ENCODE results near the gene ENTREP3.

Gene ENTREP3

DNA sequence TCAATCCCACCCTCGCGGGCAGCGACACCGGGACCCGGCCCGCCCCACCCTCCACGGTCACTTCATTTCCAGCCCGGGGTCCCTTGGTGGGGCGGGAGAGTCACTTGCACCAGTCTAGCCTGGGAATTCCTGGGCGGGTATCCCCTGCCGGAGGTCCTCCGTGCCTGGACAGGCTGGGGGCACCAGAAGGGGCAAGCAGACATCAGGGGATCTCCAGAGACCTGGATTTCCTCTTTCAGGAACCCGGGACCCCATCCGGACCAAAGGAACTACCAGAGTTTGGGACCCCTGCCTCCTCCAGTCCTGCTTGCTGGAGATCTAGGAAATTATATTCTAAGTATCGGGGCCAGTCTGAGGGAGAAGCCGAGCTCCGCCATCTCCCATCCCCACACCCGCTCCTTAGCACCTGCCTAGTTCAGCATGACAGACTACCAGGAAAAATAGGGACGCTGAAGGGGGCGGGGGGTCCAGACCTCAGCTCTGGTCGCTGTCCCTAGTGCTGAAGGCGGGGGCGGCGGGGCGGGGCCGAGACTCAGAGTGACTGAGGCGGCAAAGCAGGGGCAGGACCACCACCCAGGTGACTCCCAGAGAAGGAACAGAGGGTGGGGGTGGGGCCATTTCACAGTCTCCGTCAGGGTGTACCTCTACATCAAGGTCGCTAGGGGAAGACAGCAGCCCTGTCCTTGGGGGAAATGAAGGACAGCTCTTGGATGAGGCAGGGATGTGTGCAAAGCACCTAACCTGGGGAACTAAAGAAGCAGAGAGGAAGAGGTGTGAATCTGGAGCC lies 22.8 kb upstream of the ENTREP3 start:
- DNase-seq, result peak; percentile 13

DNA sequence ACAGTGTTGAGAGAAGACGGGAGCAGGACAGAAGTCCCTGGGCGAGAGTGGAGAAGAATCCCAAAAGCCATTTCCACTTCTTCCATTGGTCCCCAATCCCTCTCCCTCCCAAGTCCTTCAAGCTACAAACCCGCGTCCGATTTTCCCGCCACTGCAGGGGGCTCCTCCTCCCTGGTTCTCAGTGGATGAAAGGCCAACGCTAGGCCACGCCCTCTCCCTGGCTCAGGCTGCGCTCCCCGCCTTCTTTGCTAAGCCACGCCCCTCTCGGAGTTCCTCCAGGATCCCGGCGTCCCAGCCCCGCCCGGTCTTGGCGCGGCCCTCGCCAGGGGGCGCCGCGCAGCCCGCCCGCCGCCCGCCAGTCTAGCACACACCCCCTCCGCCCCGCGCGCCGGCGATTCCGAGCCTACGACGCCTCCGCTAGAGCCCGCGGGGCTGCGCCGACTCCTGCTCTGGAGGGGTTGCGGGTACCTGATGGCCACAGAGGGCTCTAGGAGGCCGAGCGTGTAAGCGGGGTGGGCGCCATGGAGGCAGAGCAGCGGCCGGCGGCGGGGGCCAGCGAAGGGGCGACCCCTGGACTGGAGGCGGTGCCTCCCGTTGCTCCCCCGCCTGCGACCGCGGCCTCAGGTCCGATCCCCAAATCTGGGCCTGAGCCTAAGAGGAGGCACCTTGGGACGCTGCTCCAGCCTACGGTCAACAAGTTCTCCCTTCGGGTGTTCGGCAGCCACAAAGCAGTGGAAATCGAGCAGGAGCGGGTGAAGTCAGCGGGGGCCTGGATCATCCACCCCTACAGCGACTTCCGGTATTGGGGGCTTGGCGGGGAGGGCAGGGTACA lies 22.0 kb upstream of the ENTREP3 start, which contains the start of gene HCN3:
TSS of gene HCN3 (plus strand) at position 394 of the 832 bp plus-strand sequence. CDS start at position 522, 128 bp downstream.
- peak; percentile 97 for DNase-seq

DNA sequence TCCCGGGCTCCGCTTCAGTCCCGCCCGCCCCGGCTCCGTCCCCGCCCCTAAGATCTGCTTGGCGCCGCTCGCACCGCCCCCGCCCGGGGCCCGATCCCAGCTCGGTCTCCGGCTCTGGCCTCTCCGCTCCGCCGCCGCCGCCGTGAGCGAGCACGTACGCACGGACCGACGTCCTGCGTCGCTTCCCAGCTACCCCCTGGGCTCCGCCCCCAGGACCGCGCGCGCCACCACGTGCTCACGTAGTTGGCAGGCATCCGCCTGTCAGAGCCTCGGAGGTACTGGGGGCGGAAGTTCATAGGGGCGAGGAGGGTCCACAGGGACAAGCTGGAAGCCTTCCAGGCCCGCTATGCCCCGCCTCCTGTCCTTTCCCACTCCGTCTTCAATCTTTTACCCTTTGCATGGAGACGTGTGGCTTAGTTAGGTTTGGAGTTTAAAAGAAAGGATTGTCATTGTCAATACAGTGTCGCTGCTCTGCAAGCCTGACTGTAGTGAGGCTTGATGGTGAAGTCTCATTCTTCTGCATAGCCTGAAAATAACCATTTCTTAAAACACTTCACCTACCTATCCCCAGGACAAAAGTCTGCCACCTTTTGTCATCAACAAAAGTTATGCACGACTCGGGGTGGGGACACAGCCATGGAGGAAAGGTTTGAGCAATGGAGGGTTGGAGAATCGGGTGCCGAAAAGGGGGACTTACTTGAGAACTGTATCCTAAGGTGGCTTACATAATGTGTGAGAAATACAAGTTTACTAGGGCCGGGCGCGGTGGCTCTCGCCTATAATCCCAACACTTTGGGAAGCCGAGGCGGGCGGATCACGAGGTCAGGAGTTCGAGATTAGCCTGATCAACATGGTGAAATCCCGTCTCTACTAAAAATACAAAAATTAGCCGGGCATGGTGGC lies 18.3 kb upstream of the ENTREP3 start, which contains the start of gene CLK2:
TSS of gene CLK2 (minus strand) at position 162 of the 903 bp plus-strand sequence. CDS start 2,527 bp downstream, outside the sequence.
- DNase-seq, result peak; percentile 97

DNA sequence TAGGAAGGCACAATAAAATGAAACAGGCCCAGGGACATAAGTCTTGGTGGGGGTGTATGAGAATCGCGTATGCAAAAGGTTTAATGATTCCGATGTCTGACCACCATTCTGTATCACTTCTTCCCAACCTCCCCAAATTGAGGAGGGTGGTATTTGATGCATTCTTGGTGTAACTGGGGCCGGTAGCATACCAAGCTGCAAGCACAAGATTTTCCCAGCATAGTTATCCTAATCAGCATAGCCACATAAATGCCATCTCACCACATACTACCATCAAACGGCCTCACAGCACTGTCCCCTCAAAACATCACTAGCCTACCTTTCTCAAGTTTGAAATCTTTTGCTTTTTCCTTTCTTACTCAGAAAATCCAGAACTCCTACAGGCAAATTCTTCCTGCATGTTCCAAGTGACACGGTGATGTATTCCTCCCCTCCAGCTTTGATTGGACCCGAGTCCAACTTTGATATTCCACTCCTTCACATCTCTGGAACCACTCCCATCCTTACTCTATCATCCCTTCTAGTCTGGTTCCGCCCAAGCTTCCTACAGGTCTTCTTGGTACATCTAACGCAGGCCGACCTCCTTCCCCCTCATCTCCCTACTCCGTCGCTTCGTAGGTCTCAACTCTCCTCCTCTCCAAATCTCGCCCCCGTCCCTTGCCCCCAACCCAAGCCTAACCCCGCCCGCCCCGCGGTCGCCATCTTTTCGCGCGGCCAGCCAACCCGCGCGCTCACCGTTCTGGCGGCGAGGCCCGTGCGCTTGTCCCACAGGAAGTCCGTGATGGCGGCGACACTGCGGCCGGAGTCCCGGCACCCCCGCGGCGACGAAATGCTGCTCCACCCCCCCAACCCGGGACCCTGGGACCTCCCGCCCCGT lies 17.4 kb upstream of the ENTREP3 start:
- DNase-seq, result no peak

DNA sequence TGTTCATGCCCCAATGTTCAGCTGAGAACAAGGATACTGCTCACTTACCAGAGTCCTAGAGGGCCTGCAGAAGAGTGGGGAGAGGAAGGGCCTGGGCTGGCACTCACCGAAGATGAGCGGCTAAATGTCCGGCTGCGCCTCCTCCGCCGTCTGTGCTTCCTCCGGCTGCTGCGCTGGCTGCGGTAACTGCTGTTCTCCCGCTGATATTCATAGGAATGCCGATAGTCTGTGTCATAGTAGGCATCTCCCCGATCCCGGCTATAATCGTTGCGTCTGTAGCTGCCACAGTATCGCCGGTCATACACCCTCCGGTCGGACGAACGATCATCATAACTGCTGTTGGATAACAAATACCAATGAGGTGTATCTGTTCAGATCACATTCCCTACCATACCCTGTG lies 14.1 kb upstream of the ENTREP3 start:
- DNase-seq, result no peak

DNA sequence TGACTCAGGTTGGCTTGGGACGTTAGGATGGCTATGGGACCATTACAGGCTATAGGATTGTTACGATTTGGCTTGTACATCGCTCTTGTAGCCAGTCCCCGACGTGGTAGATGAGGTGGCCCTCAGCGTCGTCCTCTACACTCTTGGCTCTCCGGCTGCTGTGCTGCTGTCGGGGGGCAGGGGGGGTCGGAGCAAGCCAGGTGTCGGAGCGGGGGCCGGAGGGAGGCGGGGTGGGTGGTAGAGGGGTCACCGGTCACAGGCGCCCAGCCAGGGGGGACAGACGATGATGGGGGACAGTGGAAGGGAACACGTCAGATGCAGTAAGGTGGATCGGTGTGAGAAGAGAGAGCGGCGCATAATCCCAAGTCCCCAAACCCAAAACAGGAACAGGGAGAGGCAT lies 13.3 kb upstream of the ENTREP3 start:
- DNase-seq, result no peak

DNA sequence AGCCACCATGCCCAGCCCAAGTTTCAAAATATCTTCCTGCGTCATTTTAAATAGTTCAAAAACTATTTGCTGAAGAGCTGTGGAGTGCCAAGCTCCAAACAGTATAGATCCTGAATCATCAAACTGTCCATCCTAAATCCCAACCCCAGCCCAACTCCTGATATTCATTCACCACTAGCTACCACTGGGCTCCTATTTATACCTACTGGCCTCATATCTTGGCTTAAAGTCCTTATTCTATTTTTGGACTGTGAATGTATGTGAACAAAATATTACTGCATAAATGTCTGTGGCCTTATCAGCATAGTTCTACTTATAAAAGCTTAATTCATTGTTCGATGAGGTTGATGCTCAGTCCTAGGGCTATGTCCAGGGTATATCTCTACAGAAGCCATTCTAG lies 12.1 kb upstream of the ENTREP3 start:
- DNase-seq, result no peak

DNA sequence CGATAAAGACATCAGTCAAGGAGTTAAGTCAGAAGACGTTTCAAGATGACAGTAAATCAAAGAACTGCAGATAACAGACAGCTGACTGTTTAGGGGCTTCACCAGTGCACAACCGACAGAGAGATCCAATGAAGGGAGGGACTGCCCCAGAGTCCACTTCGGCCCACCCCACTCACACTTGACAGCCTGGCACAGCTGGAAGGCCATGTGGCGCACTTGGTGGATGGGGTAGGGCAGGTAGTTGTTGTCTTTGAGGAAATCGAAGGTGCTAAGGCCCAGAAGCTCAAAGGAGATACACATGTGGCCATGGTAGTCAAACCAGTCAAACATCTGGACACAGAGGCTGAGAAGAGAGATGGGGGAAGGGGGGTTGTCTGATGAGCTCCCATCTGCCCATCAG lies 11.3 kb upstream of the ENTREP3 start:
- no peak for DNase-seq

DNA sequence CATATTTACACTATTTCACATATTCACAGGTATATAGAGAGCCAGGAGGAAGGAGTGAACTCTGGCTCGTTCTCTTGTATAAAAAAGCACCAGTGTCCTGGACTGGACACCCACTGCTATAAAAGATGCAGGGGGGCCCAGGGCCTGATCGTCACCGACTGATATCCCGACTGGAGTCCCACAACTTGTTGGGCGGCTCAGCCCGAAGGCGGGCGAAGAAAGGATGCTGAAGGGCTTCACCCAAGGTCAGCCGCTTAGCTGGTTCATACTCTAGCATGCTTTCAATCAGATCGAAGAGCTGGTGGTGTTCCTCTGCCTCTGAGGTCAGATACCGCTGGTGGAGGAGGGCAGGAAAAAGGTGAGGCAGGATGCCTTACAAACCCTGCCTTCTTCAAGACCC lies 7.8 kb upstream of the ENTREP3 start:
- no peak for DNase-seq

DNA sequence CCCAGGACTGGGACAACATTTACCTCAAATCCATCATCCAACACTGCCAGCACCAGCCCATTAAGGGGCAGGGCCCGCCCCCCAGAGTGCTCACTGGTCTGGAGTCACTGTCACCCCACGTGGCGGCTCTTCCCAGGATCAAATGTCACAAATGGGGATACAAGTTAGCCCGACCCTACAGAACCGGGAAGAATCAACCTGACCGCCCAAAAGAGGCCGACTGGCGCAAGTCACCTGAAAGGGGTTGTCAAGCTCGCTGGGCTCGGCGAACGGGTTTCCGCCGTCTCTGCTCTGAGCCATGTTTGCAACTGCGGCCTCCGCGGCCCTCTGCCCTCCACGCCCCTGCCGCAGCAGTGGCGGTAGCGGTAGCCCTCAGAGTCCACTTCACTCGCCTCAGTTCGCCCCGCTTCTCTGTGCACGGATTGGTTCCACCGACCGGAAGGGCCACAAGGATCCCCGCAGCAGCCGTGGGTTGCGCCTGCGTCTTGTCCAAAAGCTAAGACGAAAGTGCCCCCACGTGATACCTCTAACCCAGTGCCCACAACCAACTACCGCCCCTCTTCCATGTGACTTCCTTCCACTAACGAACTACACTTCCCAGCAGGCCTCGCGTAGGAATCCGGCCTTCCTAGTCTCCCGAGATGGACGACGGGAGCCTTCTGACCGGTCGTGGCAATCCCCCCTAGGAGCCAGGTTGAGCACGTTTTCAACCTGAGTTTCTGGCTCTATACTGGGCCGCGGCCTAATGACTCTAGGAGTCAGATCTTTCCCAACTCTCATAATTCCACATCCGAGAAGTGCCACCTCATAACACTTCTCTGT lies 6.8 kb upstream of the ENTREP3 start, which contains the start of gene SCAMP3:
TSS of gene SCAMP3 (minus strand) at position 509 of the 822 bp plus-strand sequence. CDS start at position 300, 209 bp downstream.
- DNase-seq, result peak; percentile 99

DNA sequence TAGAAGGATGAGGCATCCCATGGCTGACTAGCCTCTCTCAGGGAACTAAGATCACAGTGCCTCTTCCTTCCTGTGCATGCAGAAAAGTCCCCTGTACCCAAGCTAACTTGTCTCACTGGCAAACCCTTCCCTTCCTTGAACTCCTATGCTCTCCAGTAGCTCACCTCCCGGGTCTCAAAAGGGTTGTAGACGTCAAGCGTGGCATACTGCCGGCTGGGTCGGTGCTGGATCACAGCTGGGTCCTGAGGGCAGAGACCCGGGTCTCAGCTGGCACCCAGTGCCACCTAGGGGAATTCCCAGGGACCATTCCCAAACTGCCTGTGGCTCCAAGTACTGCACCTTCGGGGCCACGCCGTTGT lies 6.2 kb upstream of the ENTREP3 start:
- peak; percentile 24 for DNase-seq

DNA sequence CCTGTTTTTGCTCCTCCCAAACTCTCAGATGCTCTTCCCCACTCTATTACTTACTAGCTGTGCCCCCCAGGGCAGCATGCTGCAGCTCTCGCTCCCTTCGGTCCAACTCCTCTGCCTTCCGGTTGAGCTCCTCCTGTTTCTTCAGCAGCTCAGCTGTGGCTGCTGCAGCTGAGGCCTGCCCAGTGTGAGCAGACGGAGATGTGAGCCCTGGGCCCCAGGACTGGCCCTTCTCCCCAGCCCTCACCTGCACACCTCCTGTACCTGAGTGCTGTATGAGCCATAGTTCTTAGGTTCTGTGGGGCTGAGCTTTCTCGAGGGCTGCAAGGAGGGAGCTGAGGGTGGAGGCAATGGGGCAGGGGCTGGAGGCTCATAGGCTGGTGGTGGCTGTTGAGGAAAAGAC lies 5.0 kb upstream of the ENTREP3 start:
- DNase-seq, result no peak

DNA sequence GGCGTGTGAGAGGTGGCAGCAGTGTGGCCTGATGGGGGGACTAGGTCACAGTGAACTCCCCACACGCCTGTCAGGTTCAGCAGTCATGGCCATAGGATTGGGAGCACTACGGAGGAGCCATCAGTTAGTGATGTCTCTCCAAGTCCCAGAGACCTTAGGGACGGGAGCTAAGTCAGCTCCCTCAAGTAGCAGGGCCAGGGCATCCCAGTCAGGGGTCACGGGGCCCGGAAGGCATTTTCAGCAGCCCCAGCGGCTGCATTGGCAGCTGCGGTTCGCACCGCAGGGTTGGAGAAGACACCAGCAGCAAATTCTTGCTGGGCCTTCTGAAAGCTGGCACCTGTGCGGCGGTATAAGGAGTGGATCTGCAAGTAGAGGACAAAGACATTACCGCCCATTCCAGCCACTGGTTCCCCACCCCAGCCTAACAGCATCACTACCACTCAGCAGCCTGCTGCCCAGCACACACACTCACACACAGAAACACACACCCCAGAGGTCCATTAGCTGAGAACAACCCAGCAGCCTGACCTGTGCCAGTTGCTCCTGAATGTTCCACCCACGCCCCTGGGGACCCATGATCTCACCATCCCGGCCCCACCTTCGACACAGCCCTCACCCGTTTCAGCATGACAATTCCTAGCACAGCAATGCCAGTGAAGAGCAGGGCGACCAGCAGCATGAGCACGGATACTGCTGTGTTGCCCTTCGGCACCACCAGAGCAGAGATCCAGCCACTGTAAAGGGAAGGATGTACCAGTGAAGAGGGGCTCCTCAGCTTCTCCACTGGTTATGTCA lies 972 bp upstream of the ENTREP3 start:
- no peak for DNase-seq

DNA sequence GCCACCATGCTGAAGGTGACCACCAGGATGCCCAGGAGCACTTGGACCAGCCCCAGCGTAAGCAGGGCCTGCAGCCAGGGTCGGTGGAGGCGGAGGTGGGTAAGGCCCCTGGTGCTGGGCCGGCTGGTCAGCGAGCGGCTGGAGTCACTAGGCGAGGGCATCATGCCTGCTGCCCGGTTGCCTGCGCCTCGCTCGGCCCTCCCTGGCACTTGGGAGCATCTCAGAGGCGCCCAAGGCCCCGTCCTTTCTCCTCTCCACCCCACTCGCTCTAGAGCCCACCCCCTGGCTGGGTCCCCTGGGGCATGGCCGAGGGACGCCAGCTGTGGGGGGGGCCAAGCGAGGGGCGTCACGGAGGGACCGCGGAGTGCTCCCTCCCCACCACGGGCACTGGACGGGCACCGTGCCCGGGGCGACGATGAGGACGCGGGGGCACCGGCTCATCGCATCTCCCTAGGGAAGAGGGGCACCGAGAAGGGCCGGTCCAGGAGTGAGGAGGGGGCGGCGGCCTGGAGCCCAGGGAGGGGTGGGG lies 505 bp downstream of the ENTREP3 start:
- no peak for DNase-seq

DNA sequence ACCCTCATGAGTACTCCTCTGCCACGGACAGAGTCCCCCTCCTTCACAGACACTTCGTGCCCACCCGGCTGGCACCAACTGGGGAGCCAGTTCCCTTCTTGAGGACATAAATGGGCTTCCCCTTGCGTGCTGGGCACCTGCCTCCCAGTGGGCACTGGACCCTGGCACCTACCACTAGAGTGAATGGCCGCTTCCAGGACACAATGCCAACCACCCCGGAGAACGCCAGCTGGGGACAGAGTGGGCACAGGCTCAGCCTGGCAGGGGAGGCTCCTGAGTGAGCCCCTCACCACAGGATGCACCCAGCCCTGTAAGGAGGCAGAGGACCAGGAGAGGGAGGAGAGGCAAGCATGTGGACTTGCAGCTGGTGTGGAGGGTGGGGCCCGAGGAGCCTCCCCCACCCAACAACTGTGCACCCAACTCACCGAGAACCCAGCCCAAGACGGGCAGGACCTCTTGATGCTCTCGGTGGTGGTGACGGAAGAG lies 1.0 kb downstream of the ENTREP3 start:
- DNase-seq, result no peak

DNA sequence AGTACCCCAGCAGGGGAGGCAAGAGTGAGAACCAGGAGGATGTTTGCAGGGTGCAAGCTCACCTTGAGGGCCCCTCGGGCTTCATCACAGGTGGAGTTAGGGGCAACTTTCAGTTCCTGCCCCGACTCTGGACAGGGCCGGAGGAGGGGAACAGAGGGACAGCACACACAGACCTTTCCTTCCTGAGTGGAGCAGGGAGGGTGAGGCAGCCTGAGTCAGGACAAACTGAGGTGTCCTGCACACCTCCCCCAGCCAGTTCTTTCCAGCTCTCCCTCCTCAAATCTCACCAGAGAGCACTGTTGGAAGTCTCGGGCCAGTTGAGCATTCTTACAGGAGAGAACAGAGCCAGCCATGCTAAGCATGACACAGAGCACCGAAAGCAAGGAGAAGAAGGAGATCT lies 1.5 kb downstream of the ENTREP3 start:
- no peak for DNase-seq

DNA sequence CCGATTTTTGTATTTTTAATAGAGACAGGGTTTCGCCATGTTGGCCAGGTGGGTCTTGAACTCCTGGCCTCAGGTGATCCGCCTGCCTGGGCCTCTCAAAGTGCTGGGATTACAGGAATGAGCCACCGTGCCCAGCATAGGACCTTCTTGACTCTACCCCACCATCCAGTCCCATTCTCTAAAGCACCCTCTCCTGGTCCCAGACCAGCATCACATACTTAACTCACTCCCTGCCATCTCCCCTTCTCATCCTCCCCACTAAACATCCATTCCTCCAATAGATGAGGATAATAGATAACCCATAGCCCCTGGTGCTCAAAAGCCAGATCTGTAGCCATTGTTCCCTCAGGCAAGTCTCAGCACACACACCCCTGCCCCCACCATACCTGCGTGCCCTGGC lies 2.1 kb downstream of the ENTREP3 start:
- DNase-seq, result no peak

DNA sequence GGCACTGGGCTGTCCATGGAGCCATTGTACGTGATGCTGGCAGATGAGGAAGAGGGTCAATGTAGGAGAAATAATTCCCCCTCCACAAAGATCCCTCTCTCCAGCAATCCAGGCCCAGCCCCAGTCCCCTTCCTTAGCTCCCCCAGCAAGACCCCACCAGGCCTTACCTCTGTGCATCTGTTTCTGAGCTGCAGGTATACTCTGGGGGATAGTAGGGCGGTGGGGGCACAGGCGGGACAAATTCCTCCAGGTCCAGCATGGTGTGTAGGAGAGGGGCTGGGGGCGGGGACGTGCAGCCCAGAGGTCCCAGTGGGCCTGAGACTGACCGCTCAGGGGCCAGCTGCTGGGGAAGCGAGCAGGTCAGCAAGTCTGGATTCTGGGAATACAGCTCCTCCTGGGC lies 3.7 kb downstream of the ENTREP3 start:
- DNase-seq, result no peak

DNA sequence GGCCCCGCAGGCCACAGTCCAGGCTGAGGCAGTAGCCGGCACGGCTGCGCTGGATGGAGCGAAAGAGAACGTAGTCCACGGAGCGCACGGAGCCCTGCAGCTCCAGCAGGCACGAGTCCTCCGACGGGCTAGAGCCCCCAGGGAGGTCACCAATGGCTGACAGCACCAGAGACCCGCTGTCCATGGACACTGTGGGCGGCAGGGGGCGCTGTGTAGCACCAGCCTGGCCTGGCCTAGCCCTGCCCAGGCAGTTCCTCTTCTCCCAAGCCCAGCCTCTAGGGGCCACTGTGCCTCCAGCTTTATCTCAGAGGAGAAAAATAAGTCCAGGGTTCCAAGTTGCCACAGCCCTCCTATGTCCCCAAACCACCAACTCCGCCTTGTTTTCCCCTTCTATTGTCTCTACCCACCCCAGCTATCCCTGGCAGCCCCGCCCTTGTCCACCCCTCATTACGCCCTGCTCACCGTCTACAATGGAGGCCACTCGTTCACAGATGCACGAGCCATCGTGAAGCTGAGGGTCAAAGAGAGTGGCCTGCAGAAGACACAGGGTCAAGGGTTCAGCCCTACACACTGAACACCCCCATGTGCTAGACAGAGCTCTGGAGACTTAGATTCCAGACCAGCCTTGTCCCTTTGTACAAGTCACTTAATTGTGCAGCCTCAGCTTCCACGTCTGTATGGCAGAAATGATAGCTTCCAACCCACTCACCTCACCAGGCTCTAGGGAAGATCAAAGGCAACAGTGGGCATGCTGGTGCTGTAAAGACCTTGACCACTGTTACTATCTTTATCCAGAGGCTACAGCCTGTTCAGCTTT lies 4.4 kb downstream of the ENTREP3 start:
- peak; percentile 91 for DNase-seq
